Immature natural killer cell (primary cell): ENCODE data around the gene SYCP1. TPM values are rescaled to one million over a fixed set of nuclear protein-coding genes. Genes with fewer than 3 reads are reported as not detected.

Source experiments
- DNase-seq, 3 donors: peaks; one replicate each; pipeline ENCODE4 v3.0.0; 2022; ENCODE audit warnings: mixed read lengths in 1 of 3
- H3K27ac Mint-ChIP-seq, 6 donors: one replicate each; pipeline ENCODE4 v1.8.0; 2020; ENCODE audit warnings: mixed read lengths in 6 of 6, mild to moderate bottlenecking in 5 of 6, inconsistent platforms in 4 of 6, moderate library complexity in 3 of 6
- H3K27me3 Mint-ChIP-seq, 3 donors: one replicate each; pipeline ENCODE4 v1.8.0; 2020 to 2021; ENCODE audit warnings: low read depth in 3 of 3, mild to moderate bottlenecking in 3 of 3, mixed read lengths in 3 of 3, moderate library complexity in 3 of 3, inconsistent platforms in 1 of 3
- H3K36me3 Mint-ChIP-seq, 3 donors: one replicate each; pipeline ENCODE4 v1.8.0; 2020; ENCODE audit warnings: mixed read lengths in 3 of 3, inconsistent platforms in 2 of 3, mild to moderate bottlenecking in 2 of 3
- H3K4me1 Mint-ChIP-seq, 2 donors: one replicate each; pipeline ENCODE4 v1.8.0; 2020; ENCODE audit warnings: inconsistent platforms in 2 of 2, mild to moderate bottlenecking in 2 of 2, mixed read lengths in 2 of 2, moderate library complexity in 1 of 2
- H3K4me3 Mint-ChIP-seq, 5 donors: one replicate each; pipeline ENCODE4 v1.8.0; 2020; ENCODE audit warnings: mild to moderate bottlenecking in 5 of 5, mixed read lengths in 5 of 5, inconsistent platforms in 3 of 5, moderate library complexity in 3 of 5
- H3K9me3 Mint-ChIP-seq, 6 donors: one replicate each; pipeline ENCODE4 v1.8.0; 2020; ENCODE audit warnings: mild to moderate bottlenecking in 6 of 6, mixed read lengths in 6 of 6, inconsistent platforms in 4 of 6, moderate library complexity in 3 of 6
- polyA plus RNA-seq, 3 donors: library from polyadenylated mRNA; unstranded; fragments of 300-500 nt; fragmentation: Illumina TruSeq; gene quantifications; one replicate each; pipeline ENCODE4 v1.2.3, GENCODE V29; 2021

Gene SYCP1
- polyA plus RNA-seq, 3 donors from 2014 or later: not detected

DNA sequence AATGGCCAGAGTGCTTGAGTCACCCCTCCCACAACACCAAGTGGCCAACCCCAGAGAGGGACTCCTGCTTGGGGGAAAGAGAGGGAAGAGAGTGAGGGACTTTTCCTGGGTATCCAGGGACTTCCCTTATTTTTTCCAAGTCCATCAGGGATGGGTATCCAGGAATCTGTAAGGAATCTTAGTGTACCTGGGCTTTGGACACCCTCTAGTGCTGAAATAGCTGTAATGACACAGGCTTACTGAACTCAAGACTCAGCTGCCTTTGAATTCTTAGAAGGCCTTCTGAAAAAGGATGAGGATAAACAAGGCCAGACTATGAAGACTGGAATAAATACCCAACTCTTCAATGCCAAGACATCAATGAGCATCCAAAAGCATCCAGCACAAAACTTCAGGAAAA, 187.0 kb downstream of the SYCP1 start:
- Mint-ChIP-seq H3K9me3 (peaks cover 0 to 6% (median 0%) of the 10 kb centered on the region in 6 donors), H3K4me3 (no peak overlapping the region), H3K27ac (no peak overlapping the region), H3K27me3 (peaks cover 0 to 2% (median 0%) of the 10 kb centered on the region in 3 donors), H3K36me3 (peaks cover 42 to 66% (median 45%) of the 10 kb centered on the region in 3 donors), H3K4me1 (no peaks in the 10 kb centered on the region)
- no peak for DNase-seq

Other genes with a start within 250 kb of the SYCP1 start
- gene DENND2C, start 184.8 kb upstream of the SYCP1 start, polyA plus RNA-seq: under 1 TPM; 0.28 to 0.81 (median 0.54) TPM
- not detected for gene AMPD1, start 159.3 kb upstream of the SYCP1 start, polyA plus RNA-seq
- gene NRAS, start 138.1 kb upstream of the SYCP1 start, polyA plus RNA-seq: 10 to 100 TPM; 34.0 to 35.6 (median 34.9) TPM
- gene CSDE1, start 96.9 kb upstream of the SYCP1 start, polyA plus RNA-seq: 100 to 1,000 TPM; 223 to 269 (median 257) TPM
- gene SIKE1, start 74.2 kb upstream of the SYCP1 start, polyA plus RNA-seq: 10 to 100 TPM; 32.8 to 50.4 (median 37.9) TPM
- not detected for gene TSHB, start 175.0 kb downstream of the SYCP1 start, polyA plus RNA-seq
- gene TSPAN2, start 234.6 kb downstream of the SYCP1 start, polyA plus RNA-seq: 10 to 100 TPM; 50.1 to 80.1 (median 76.2) TPM